ENCODE data around the gene FRMPD1.
"Not testable (repeated sequence)": the region's sequence is repeated elsewhere in the genome, so short reads cannot be mapped to it uniquely, and the experiment has no call there.

FRMPD1 gene, protein sequence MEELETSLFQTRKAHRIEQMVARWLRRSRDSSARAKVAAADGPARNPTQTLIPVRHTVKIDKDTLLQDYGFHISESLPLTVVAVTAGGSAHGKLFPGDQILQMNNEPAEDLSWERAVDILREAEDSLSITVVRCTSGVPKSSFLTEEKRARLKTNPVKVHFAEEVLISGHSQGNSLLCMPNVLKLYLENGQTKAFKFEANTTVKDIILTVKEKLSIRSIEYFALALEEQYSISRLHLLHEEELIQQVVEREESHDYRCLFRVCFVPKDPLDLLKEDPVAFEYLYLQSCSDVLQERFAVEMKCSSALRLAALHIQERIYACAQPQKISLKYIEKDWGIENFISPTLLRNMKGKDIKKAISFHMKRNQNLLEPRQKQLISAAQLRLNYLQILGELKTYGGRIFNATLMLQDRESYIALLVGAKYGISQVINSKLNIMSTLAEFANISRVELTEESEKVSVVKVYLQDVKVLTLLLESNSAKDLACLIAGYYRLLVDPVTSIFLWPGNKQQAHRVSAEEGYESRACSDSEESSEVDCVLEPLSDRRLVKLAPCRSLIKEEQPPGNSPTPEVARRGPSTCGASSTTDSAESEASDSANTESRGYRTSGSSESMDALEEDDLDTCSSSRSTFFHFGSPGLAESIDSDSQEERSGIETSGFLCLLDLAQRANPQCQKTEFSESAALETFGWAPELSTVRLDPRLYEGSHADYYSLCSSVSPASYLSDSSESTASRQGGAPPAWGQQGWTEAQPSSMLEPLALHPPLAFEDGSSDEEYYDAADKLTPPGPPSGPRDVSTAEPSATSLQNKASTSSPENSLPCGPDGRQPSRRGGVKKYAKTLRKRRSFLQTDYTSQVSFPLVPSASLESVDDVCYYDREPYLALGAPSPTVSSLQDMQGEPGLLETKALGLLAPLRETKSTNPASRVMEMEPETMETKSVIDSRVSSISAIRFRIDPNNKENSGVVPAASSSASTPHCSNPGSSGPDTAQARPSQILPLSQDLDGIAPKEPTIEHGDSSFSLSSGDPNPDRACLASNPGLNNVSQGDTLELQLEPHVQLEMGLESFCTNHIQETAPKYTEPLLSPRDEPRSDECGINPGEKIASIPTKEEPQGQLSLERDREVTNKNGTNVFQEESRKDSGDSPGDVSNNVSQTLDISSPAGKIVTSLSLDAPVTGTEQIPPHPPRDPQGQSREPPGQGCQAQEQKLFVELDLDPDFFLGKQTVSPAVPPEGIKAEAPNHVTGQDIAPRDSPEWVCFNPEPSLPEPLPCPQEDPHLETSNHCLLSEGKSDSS (N-terminal part only)

DNA sequence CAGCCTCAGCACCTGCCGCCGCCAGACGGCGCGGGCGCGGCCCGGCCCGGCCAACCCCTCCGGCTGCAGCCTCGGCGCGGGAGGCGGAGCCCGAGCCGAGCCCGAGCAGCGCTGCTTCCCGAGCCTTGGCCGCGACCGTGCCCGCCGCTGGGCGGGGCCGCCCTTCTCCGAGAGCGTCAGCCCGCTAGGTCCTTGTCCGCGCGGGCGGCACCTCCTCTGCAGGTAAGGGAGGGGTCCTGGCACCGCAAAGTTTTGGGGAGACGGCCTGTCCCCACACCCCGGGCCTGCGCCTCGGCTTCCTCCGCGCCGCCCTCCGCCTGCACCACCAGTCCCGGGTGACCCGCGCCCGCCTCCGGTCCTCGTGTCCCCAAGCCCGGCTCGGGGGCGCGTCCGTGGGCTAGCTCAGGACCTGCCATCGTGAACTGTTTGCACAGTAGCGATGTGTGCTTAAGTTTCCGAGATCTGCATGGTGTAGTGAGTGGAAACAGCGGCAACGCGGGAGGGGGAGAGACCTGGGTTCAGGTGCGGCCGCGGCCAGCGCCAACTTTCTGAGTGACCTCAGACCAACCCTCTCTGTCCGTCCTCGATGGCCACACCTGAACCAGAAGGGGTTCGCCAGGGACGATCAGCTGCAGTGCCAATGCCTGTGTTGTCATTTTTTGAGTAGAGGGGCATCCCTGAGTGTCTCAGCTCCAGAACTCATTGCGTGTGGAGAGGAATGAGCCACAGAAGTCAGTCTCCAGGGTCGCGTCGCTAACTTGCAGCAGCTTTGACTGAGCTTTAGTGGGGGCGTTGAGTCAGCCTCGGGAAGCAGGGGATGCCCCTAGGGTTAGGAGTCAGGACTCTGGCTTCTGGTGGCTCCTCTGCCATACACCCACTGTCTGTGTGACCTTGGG lies at the start of gene FRMPD1:
Gene FRMPD1, plus strand, starts transcription at position 82 of the 896 bp plus-strand sequence. CDS start 41,688 bp downstream, outside the sequence.
- no peak within 1 kb of the TSS for H3K27ac ChIP-seq
- H3K9ac ChIP-seq (ENCODE audit: insufficient read length): no peak within 1 kb of the TSS
- TF ChIP-seq POLR2AphosphoS5 (IDR thresholded peaks at IDR 0.05; ENCODE audit: borderline replicate concordance, low read depth, low read length) (no peak), FOXP2 (optimal IDR thresholded peaks at IDR 0.05; ENCODE audit: control extremely low read depth, extremely low read length, insufficient read depth) (no peak), EZH2 (IDR thresholded peaks at IDR 0.05) (peak; percentile 91)
- no peak for DNase-seq (ENCODE audit: low read depth, low spot score)
- no peaks in the 10 kb centered on the region for H3K36me3 ChIP-seq (ENCODE audit: insufficient read depth, low read length)
- peak within 1 kb of the TSS; percentile 79 for H3K4me3 ChIP-seq
- no peaks in the 10 kb centered on the region for H3K9me3 ChIP-seq (ENCODE audit: low read depth, low read length)

DNA sequence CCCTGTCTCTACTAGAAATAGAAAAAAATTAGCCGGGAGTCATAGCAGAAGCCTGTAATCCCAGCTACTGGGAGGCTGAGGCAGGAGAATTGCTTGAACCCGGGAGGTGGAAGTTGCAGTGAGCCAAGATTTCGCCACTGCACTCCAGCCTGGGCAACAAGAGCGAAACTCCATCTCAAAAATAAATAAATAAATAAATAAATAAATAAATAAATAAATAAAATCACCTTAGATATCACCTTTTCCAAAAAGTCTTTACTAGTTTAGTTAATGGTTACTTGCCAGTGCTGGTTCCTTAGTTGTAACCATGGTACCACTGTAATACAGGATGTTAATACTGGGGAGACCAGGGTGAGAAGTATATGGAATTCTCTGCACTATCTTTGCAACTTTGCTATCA lies 48.7 kb upstream of the FRMPD1 start:
- not testable (repeated sequence) for H3K4me3 ChIP-seq; H3K27ac ChIP-seq; H3K9ac ChIP-seq (ENCODE audit: insufficient read length); H3K36me3 ChIP-seq (ENCODE audit: insufficient read depth, low read length); DNase-seq (ENCODE audit: low read depth, low spot score); H3K9me3 ChIP-seq (ENCODE audit: low read depth, low read length)

- no peaks in the 10 kb centered on the region for H3K36me3 ChIP-seq (ENCODE audit: insufficient read depth, low read length)
- no peaks in the 10 kb centered on the region for H3K9me3 ChIP-seq (ENCODE audit: low read depth, low read length)
- H3K9ac ChIP-seq (ENCODE audit: insufficient read length): no peak overlapping the region
- no peak for DNase-seq (ENCODE audit: low read depth, low spot score)
- no peak overlapping the region for H3K4me3 ChIP-seq
- TF ChIP-seq POLR2AphosphoS5 (IDR thresholded peaks at IDR 0.05; ENCODE audit: borderline replicate concordance, low read depth, low read length) (no peak), FOXP2 (optimal IDR thresholded peaks at IDR 0.05; ENCODE audit: control extremely low read depth, extremely low read length, insufficient read depth) (no peak), EZH2 (IDR thresholded peaks at IDR 0.05) (no peak)
- H3K27ac ChIP-seq: no peak overlapping the region
Measured at GRCh38 chr9:37602817-37603216, 47.9 kb upstream of the FRMPD1 start.

DNA sequence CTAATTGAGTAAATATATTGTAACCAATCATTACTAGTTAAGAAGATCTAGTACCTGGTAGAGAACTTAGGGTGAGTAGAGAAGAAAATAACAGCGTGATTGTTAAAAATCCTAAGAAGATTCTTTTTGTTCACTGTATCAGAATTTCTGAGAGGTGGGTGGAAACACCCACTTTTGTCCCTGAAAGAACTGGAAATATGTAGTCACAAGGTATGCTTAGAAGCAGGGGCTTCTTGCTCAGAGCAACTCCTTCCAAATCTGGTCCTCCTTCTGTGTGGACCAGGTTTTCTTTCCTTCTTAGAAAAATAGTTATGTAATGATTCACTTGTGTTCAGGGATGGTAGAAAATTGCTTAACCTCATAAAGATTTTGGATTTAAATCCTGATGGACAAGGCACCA lies 46.5 kb upstream of the FRMPD1 start:
- H3K4me3 ChIP-seq: no peak overlapping the region

GRCh38 chr9:37608250-37608649 lies 42.5 kb upstream of the FRMPD1 start:
- H3K36me3 ChIP-seq (ENCODE audit: insufficient read depth, low read length): no peaks in the 10 kb centered on the region
- H3K4me3 ChIP-seq: no peak overlapping the region
- no peak overlapping the region for H3K27ac ChIP-seq
- no peak overlapping the region for H3K9ac ChIP-seq (ENCODE audit: insufficient read length)
- DNase-seq (ENCODE audit: low read depth, low spot score): no peak
- no peaks in the 10 kb centered on the region for H3K9me3 ChIP-seq (ENCODE audit: low read depth, low read length)
- no peak for TF ChIP-seq POLR2AphosphoS5 (IDR thresholded peaks at IDR 0.05; ENCODE audit: borderline replicate concordance, low read depth, low read length)
- TF ChIP-seq EZH2 (IDR thresholded peaks at IDR 0.05): no peak
- TF ChIP-seq FOXP2 (optimal IDR thresholded peaks at IDR 0.05; ENCODE audit: control extremely low read depth, extremely low read length, insufficient read depth): no peak

More for the DNA sequence above, 46.5 kb upstream of the FRMPD1 start:
- no peak for DNase-seq (ENCODE audit: low read depth, low spot score)
- Histone ChIP-seq H3K9me3 (ENCODE audit: low read depth, low read length) (no peaks in the 10 kb centered on the region), H3K9ac (ENCODE audit: insufficient read length) (no peak overlapping the region), H3K36me3 (ENCODE audit: insufficient read depth, low read length) (no peaks in the 10 kb centered on the region), H3K27ac (no peak overlapping the region)
- TF ChIP-seq FOXP2 (optimal IDR thresholded peaks at IDR 0.05; ENCODE audit: control extremely low read depth, extremely low read length, insufficient read depth) (no peak), POLR2AphosphoS5 (IDR thresholded peaks at IDR 0.05; ENCODE audit: borderline replicate concordance, low read depth, low read length) (no peak), EZH2 (IDR thresholded peaks at IDR 0.05) (no peak)

- H3K9me3 ChIP-seq (ENCODE audit: low read depth, low read length): no peaks in the 10 kb centered on the region
- no peak for TF ChIP-seq EZH2 (IDR thresholded peaks at IDR 0.05)
- TF ChIP-seq FOXP2 (optimal IDR thresholded peaks at IDR 0.05; ENCODE audit: control extremely low read depth, extremely low read length, insufficient read depth): no peak
- TF ChIP-seq POLR2AphosphoS5 (IDR thresholded peaks at IDR 0.05; ENCODE audit: borderline replicate concordance, low read depth, low read length): no peak
Measured at GRCh38 chr9:37609735-37610397, 40.9 kb upstream of the FRMPD1 start.

DNA sequence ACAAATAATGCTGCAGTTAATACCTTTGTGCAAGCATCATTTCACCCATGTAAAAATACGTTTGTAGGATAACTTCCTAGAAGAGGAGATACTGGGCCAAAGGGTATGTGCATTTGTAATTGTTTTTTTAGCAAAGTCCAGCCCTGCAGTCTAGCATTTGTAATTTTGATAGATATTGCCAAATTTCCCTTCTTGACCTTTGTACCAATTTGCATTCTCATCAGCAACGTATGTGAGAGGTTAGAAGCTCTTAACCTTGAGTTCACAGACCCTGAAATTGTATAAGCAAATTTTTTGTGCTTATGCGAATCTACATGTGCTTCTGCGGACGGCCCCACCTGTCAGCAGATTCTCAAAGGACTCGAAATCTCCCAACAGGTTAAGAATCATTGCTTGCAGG lies 39.7 kb upstream of the FRMPD1 start:
- TF ChIP-seq EZH2 (IDR thresholded peaks at IDR 0.05) (no peak), POLR2AphosphoS5 (IDR thresholded peaks at IDR 0.05; ENCODE audit: borderline replicate concordance, low read depth, low read length) (no peak)
- H3K9ac ChIP-seq (ENCODE audit: insufficient read length): no peak overlapping the region
- no peaks in the 10 kb centered on the region for H3K9me3 ChIP-seq (ENCODE audit: low read depth, low read length)
- no peak overlapping the region for H3K27ac ChIP-seq
- H3K4me3 ChIP-seq: no peak overlapping the region
- no peaks in the 10 kb centered on the region for H3K36me3 ChIP-seq (ENCODE audit: insufficient read depth, low read length)
- no peak for DNase-seq (ENCODE audit: low read depth, low spot score)

More at GRCh38 chr9:37609735-37610397, 40.9 kb upstream of the FRMPD1 start:
- Histone ChIP-seq H3K4me3 (no peak overlapping the region), H3K27ac (no peak overlapping the region), H3K36me3 (ENCODE audit: insufficient read depth, low read length) (no peaks in the 10 kb centered on the region), H3K9ac (ENCODE audit: insufficient read length) (no peak overlapping the region)
- DNase-seq (ENCODE audit: low read depth, low spot score): no peak

Measured in SK-N-MC (cell line).